ENCODE results near the gene FAM24B.
"Not testable (repeated sequence)": the region's sequence is repeated elsewhere in the genome, so short reads cannot be mapped to it uniquely, and the experiment has no call there.

FAM24B gene, protein sequence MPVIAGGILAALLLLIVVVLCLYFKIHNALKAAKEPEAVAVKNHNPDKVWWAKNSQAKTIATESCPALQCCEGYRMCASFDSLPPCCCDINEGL

GRCh38 chr10:122879339-122880273 is at the start of gene FAM24B:
Gene FAM24B (minus strand): TSS chr10:122879581. CDS start chr10:122850515, 29,066 bp downstream.
- DNase-seq (ENCODE audit: low read depth in 2 of 2): peak; percentile 92 to 95

- DNase-seq (ENCODE audit: low read depth in 2 of 2): no peak
Measured at GRCh38 chr10:122915700-122916099, 36.3 kb upstream of the FAM24B start.

DNA sequence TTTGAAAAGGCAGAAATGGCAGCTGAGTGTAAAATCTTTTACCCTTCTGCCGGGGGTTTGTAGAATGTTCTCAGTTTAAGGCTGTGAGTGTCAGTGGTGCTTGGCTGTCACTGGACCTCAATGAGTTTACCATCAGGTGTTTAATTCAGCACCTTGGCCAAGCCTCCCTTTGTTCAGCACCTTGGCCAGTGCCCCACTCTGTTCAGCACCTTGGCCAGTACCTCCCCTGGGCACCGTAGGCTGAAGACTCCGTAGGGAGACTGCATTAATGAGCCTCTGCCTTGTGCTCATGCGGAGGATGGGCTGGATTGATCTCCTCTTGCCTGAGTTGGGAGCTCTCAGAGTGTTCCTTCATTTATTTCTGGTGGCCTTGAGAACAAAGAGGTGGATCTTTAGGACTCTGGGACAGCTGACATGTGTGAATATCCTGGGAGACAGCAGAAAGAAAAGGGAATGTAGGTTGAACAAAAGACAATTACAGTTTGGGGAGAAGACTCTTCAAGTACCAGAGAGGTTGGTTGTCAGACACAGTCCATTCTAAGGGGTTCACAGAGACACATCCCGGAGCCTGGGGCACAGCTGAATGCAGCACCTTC is 32.6 kb upstream of the FAM24B start:
- DNase-seq (ENCODE audit: low read depth in 2 of 2): no peak

DNA sequence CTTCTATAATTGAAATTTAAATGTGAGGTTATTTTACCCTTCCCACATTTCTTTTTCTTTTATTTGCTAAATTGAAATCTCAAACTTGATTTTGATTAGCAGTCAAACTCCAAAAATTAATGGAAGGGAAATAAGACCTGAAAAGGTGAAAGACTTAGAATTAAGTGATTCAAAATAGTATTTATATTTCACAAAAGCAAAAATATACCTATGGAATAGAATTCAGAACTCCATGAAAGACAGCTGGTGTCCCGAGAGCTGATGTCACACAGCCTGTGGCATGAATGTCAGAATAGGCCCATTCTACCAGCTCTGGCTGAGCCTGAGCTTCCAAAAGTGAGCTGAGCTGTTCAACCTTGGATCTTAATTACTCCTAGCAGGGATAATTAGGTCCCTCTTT is 30.9 kb upstream of the FAM24B start, which contains the start of gene FAM24A:
TSS of gene FAM24A (plus strand) at position 301 of the 400 bp plus-strand sequence. CDS start 1,025 bp downstream, outside the sequence.
- DNase-seq (ENCODE audit: low read depth in 2 of 2): no peak

DNA sequence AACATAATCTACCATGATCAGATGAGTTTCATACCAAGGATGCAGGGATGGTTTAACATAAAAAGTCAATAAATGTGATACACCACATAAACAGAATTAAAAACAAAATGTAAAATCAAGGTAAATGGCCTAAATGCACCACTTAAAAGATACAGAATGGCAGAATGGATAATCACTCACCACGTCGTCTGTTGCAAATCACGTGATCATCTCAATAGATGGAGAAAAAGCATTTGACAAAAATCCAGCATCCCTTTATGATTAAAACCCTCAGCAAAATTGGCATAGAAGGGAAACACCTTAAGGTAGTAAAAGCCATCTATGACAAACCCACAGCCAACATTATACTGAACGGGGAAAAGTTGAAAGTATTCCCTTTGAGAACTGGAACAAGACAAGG is 24.5 kb upstream of the FAM24B start:
- DNase-seq (ENCODE audit: low read depth in 2 of 2): not testable (repeated sequence)

DNA sequence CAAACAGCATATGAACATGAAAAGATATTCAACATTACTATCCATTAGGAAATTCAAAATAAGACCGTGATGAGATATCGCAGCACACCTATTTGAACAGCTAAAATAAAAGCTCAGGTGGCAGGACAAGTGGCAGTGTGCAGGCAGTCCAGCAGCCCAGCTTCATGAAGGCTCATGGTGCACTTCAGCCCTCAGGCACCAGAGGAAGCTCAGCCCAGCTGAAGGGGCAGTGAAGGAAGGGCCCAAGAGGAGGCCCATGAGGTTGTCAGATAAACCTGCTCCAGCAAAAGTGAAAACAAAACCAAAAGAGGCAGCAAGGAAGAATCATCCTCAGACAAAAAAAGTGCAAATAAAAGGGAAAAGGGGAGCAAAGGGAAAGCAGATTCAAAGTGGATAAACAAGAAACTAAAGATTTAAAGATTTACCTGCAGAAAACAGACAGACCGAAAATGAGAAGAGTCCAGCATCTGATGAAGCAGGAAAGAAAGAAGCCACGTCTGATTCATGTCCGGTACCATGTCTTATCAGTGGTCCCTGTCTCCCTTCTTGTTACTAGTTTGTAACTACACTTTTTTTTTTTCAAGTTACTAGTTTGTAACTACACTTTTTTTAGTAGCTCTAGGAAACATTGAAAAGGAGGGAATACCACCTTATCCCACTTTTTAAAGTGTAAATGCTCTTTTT is 15.0 kb upstream of the FAM24B start:
- DNase-seq (ENCODE audit: low read depth in 2 of 2): no peak

DNA sequence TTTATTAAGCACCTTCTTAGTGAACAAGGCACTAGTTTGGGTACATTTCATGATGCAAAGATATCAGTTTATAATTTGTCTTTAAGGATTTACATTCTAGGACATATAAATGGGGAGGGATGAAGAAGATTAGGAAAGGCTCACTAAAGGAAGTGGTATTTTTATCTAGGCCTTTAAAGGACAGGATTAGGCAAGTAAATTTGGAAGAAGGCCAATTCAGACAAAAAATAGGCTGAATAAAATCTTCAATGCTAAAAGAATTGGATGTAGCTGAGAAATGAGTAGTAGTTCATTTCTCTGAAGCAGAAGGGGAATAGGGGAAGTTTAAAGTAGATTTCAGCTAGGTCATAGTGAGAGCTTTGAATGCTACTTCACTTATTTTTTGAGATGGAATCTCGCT is 4.8 kb upstream of the FAM24B start:
- no peak for DNase-seq (ENCODE audit: low read depth in 2 of 2)

- no peak for DNase-seq (ENCODE audit: low read depth in 2 of 2)
Measured at GRCh38 chr10:122882766-122883165, 3.4 kb upstream of the FAM24B start.

DNA sequence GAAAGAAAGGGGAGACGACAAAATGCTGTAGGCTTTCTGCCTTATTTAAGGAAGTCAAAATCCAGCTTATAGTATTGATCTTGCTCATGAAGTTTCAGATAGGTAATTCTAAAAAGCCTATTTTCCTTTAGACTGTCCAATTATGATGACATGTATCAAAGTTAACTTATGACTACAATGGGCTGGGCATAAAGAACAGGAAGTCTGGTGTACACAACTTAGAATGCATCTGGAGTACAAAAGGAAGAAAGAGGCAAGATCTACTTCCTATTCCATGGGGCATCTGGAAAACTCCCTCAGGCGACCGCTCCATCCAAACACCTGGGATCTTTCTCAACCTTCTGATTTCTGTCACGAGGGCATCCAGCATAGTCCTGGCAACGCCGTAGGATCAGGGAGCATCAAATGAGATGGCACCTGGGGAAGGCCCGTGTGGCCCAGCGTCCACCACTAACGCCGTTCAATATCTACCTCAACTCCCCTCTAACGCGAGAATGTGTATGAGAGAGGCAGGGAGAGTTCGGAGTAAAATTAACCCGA is 512 bp downstream of the FAM24B start:
- no peak for DNase-seq (ENCODE audit: low read depth in 2 of 2)

DNA sequence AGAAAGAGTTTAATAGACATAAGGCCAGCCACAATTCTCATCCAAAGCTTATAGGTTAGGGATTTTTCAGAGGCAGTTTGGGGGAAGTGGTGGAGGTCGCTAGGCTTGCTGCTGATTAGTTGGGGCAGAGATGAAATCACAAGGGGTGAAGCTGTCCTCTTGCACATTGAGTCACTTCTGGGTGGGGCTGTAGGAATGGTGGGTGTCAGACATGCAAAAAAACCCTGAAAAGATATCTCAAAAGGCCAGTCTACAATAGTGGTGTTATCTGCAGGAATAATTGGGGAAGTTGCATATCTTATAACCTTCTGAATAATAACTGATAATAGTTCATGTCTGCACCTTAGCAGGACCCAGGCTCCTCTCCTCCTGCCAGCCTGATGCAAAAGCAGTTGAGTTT is 2.1 kb downstream of the FAM24B start:
- no peak for DNase-seq (ENCODE audit: low read depth in 2 of 2)

DNA sequence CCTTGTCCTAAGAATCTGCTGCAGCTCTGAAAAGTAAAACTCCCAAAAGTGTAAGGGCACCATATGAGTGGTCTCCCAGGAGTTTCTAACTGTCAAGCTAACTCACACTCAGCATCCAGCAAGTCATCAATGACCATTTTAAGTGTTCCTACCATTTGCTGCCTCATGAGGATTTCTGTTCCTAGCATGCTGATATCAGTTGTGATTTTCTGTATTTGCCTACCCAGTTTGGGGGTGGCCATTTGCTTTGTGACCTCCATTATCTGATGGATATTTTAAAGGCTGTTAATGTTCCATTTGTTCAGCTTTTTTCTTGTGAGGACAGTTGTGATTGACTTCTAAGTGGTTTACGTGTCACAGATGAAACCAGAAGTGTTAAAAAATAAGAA is 2.9 kb downstream of the FAM24B start:
- DNase-seq (ENCODE audit: low read depth in 2 of 2): no peak

DNA sequence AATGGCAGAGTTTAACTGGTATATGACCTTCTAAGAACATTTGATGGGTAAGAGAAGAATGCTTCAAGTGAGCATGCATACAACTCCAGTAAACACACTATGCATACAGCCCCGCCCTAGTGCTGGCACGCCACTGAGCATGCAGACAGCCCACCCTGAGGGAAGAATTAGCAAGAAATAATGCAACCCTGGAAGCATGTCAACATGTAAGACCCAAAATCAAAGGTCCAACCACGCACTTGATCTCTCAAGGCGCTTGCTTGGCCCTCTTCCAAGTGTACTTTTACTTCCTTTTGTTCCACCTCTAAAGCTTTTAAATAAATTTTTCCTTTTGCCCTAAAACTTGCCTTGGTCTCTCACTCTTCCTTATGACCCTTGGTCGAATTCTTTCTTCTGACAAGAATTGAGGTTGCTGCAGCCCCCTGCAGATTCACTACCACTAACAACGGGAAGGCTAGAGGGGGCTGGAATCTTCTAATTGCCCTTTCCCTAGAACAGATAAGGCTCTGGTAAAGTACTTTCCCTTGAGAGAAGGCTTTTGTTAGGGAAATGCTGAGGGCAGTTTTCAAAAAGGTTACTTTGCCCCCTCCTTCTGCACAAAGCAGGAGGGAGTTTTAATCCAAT is 3.4 kb downstream of the FAM24B start:
- DNase-seq (ENCODE audit: low read depth in 2 of 2): no peak

- DNase-seq (ENCODE audit: low read depth in 2 of 2): not testable (repeated sequence)
Measured at GRCh38 chr10:122871947-122872346, 7.4 kb downstream of the FAM24B start.

GRCh38 chr10:122868768-122869167 is 10.6 kb downstream of the FAM24B start:
- not testable (repeated sequence) for DNase-seq (ENCODE audit: low read depth in 2 of 2)

DNA sequence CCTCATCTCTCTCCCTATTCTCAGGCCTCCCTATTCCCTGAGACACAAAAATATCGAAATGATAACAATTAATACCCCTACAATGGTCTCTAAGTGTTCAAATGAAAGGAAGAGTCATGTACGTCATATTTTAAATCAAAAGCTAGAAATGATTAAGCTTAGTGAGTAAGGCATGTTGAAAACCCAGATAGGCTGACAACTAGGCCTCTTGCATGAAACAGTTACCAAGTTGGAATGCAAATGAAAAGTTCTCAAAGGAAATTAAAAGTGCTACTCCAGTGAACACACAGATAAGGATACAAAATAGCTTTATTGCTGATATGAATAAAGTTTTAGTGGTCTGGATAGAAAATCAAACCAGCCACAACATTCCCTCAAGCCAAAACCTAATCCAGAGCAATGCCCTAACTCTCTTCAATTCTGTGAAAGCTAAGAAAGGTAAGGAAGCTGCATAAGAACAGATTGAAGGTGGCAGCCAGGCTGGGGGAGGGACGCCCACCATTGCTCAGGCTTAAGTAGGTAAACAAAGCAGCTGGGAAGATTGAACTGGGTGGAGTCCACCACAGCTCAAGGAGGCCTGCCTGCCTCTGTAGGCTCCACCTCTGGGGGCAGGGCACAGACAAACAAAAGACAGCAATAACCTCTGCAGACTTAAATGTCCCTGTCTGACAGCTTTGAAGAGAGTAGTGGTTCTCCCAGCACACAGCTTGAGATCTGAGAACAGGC is 12.5 kb downstream of the FAM24B start:
- DNase-seq (ENCODE audit: low read depth in 2 of 2): not testable (repeated sequence)

DNA sequence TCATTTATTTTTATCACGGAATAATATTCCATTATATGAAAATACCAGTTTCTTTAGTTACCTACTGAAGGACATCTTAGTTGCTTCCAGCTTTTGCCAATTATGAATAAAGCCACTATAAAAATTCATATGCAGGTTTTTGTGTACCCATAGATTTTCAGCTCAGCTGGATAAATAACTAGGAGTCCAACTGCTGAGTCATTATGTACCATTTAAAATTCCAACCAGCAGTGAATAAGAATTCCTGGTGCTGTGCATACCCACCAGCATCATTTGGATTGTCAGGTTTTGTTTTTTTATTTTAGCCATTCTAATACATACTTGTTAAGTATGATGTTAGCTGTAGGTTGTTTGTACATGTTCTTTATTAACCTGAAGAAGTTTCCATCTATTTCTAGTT is 14.5 kb downstream of the FAM24B start:
- no peak for DNase-seq (ENCODE audit: low read depth in 2 of 2)

GRCh38 chr10:122864194-122864592 is 15.2 kb downstream of the FAM24B start:
- no peak for DNase-seq (ENCODE audit: low read depth in 2 of 2)

- no peak for DNase-seq (ENCODE audit: low read depth in 2 of 2)
Measured at GRCh38 chr10:122863216-122864193, 15.9 kb downstream of the FAM24B start.

GRCh38 chr10:122861711-122862161 is 17.6 kb downstream of the FAM24B start:
- no peak for DNase-seq (ENCODE audit: low read depth in 2 of 2)

Measured in stimulated activated CD8-positive, alpha-beta memory T cell treated with anti-CD3 and anti-CD28 coated beads, Interleukin-7, amount 100 ng/mL, for 4 hours (primary cell).